CD1c-positive myeloid dendritic cell (primary cell): ENCODE results near the gene GCHFR.

Experiments
- DNase-seq: peaks from one replicate; pipeline ENCODE4 v3.0.0-alpha.2; 2016; ENCODE audit errors: extremely low spot score

The GCHFR gene

DNA sequence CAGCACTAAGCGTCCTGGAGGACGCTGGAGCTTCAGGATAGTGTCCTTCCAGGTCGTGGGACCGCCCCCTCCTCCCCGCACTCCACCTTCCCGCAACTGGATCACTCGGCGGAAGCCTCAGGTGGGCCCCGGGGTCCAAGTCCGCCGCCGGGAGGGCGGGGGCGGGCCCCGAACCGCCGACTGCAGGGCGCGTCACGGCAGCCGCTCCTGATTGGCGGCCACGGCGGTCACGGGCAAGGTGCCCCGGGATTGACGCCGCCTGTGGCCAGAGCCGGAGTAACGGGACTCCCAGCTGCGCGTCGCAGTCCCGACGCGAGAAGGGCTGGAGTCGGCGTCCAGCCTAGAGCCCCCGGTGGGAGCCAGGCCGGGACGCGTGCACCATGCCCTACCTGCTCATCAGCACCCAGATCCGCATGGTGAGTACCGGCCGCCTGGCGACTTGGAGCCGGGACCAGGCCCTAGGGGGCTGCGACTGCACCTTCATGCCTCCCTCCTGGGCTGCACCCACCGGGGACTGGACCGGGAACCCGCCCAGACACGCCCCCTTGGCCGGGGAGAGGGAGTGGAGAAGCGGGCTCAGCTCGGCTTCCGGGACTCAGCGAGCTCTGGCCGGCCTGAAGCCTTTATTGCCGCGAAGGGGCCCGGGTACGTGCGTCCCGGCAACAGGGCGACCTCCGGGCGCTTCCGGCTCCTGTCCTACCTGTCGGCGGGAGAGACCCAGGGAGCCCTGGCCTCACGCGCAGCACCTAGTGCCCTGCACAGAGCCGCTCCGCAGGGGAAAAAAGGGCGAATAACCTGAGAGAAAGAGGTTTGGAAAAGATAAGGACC lies at the start of gene GCHFR:
Gene GCHFR, plus strand, starts transcription at position 268 of the 828 bp plus-strand sequence. Its CDS starts 113 bp downstream, at position 381.
- peak; percentile 77 for DNase-seq

DNA sequence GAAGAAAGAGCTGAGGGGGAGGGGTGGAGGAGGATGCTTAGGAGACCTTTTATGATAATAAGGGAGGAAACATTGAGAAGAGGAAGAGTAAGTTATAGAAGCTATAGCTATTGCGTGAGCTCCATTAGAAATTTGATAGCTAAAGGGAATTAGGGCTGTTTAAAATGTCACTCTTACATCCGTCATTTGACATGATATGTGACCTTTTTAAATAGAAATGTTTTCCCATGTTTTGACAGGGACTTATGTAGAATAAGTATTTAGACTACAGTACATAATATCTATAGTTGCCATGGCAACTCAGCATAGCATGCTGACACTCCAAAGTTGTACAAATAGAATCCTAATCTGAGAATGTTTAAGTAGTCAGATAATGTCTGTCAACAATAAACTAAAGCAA lies 49.7 kb upstream of the GCHFR start:
- no peak for DNase-seq

DNA sequence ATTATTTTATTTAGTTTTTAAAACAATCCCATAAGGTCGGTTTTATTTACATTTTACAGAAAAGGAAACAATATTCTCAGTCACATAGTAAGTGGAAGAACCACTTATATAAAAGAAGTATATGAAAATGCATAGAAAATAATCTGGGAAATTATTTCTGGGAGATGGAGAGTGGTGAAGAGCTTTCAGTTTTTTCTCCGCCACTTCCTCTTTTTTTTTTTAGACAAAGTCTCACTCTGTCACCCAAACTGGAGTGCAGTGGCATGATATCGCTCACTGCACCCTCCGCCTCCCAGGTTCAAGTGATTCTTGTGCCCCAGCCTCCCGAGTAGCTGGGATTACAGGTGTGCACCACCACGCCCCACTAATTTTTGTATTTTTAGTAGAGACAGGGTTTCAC lies 47.7 kb upstream of the GCHFR start:
- DNase-seq = no peak

DNA sequence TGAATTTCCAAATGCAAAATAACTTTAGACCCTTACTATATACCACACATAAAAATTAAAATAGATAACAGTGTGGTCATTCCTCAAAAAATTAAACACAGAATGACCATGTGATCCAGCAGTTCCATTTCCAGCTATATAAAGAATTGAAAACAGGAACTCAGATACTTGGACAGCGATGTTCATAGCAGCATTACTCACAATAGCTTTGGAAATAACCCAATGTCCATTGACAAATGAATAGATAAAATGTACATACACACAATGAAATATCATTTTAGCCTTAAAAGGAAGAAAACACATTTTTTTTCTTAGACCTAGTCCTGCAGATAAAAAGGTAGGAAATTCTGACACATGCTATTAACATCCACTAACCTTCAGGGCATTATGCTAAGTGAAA lies 42.2 kb upstream of the GCHFR start:
- peak; percentile 3 for DNase-seq

DNA sequence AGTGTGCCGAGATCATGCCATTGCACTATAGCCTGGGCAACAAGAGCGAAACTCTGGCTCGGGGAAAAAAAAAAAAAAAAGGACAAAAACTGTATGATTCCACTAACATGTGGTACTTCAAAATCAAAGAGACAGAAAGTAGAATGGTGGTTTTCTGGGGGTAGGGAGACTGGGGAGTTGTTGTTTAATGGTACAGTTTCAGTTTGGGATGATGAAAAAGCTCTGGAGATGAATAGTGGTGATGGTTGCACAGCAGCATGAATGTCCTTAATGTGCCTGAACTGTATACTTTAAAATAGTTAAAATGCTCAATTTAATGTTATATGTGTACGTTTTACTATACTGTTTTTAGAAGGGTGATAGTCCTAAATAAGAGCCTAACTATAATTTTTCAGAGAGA lies 41.5 kb upstream of the GCHFR start:
- no peak for DNase-seq

DNA sequence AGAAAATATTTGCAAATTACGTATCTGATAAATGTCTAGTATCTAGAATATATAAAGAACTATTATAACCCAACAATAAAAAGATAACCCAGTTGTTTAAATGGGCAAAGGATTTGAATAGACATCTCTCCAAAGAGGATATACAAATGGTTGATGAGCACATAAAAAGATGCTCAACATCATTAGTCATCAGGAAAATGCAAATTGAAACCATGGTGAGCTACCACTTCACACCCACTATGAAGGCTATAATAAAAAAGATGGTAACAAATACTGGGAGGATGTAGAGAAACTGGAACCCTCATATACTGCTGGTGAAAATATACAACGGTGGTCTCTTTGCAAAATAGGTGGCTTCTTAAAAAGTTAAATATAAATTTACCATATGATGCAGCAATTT lies 40.9 kb upstream of the GCHFR start:
- no peak for DNase-seq

DNA sequence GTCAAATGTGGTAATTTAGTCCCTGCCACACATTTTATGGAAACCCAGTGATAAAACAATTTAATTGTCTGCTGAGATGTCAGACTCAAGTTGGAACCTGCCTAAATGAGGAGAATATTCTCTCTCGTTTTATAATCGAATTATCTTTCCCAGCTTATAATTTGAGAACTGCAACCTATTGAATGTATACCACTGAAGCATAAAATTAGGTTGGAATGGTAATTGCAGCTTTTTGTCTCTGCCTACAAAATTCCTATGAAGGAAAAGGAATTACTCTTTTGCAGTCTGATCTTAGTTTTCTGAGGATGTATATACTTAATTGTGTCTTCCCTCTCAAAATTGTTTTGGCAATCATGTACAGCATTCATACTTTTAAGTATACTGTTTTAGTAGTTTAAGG lies 39.9 kb upstream of the GCHFR start:
- DNase-seq = no peak

DNA sequence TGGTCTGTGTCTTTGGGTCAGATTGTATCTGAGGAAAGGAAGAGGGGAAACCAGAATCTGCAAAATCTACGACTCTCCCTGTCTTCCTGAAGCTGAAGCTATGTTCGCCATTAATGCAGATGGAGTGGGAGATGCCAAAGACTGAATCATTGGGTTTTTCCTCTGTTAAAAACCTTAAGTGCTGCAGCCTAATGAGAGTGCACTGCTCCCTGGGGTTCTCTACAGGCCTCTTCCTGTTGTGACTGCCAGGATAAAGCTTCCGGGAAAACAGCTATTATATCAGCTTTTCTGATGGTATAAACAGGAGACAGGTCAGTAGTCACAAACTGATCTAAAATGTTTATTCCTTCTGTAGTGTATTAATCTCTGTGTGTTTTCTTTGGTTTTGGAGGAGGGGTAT lies 32.8 kb upstream of the GCHFR start:
- DNase-seq = no peak

DNA sequence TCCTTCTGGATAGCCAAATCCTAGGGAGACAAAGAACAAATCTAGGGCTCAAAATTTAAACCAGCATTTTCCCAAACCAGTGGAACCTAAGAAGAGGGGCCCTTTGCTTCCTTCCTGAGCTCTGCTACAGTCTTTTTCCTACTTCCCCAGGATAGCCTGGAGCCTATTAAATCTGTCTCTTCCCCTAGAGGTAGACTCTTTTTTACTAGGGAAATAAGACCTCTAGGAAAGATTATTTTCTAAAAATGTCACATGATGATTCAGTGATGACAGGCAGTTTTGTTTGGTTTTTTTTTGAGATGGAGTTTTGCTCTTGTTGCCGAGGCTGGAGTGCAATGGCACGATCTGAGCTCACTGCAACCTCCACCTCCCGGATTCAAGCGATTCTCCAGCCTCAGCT lies 27.3 kb upstream of the GCHFR start:
- no peak for DNase-seq

DNA sequence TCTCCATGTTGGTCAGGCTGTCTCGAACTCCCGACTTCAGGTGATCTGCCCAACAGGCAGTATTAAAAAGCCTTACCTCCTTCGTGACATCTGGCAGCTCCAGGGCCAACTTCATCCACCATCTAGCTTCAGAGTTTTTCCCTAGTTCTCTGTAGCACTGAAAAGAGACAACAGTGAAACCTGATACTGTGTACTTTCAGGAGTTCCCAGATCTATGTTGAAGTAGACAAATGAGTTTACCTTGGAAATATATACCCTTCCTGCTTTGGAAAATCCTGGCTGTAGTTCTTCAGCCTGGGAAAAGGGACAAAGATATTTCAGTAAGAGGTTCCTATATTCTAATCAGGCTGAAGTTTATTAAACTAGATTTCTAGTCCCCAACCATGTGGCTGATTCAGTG lies 26.8 kb upstream of the GCHFR start:
- no peak for DNase-seq

DNA sequence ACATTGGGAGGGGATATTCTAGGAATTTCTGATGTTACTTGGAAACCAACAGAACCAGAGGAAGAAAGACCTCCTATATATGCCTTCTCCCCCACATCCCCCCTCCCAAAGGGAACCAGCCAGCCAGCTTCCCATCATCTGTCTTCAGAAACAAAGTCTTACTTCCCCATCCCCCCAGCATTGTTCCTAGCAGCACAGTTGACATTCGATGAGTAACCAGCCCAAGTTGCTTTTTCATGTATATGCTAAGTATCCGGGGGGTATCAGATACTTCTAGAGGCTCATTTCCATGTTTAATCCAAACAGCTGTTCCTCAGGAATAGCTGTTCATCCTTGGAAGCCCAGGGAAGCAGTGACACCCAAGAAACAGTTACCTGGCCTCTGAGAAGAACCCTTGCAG lies 24.8 kb upstream of the GCHFR start:
- DNase-seq = no peak

DNA sequence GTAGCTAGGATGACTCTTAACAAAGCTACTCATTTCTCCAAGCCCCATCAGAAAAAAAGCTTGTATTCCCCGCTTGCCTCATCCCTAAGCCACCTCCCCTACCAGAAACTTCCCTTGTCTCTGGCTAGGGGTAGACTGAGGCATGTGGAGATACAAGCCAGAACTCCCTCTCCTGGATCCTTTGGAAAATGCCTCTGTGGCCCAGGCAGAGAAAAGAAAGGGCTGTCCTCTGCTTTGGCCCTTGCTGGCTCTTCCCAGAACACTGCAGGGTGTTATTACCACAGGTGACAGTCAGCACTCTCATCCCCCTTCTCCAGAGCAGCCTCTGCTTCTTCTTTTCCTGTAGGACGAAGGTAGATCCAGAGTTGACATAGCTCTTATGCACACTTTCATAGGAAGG lies 24.0 kb upstream of the GCHFR start:
- DNase-seq = no peak

DNA sequence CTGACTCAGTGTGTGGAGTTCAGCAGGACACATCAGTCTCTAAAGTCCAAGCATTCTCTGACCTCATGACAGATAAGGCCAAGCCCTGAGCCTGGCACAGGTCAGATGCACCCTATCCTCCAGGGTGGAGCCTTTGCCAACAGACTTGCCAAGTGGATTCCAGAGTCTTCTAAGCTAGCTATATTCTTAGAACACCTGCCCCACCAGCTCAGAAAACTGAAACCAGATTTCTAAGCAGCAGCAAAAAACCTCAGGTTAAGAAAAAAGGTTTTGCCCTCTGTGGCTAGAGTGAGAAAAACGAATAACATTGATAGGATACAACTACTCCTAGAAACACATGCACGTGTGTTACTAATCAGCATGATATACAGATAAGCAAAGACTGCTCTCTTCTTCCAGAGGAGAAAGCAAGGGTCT lies 20.4 kb upstream of the GCHFR start:
- DNase-seq = no peak

DNA sequence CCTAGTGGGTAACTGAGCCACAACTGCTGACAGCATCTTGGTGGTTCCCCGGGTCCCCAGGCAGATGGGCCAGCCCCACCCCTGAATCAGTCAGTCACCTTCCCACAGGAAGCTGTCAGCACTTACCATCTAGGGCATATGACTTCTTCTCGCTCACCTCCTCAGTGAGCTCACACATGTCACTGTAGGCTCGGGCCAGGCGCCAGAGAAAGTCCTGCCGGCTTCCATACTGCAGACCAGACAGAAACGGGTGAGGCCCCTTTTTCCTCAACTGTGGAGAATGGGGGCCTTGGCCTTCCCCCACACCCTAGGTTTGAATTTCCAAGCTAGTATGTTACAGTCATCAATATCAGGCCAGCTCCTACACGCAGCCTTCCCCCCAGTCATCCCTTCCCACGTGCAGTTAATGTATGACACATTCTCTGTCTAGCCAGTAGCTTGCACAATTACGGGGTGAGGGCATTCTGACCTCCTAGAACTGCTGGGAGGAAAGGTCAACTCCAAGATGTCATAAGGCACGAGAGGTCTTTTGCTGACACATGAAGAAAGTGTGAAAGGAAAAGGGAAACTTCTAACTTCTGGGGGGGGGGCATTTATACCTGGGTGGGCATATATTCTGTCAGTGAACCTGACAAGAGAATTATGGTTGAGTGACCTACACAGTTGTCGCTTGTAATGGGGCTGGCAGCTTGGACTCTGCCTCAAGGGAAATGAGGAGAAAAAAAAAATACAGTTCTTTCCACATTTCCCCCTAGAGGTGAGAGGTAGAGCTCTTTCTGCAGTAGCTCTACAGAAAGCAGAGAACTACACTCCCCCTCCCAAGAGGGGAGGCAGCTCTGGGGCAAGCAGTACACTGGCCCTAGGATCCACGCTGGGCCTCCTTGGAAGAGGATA lies 19.7 kb upstream of the GCHFR start:
- peak; percentile 92 for DNase-seq

DNA sequence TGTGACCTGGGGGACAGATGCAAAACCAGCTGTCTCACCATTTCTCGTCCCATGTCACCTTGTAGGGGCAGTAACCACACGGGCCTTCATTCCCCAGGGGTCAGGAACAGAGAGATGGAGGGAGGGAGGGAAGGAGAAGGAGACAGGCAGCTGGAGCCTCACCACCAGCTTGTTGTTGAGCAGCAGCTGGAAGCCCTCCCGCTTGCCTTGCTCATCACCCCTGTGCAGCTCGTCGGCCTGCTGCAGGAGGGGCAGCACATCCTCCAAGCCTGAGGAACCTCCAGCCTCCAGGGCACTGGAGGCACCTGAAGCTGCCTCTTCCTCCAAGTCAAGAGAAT lies 19.1 kb upstream of the GCHFR start:
- no peak for DNase-seq

DNA sequence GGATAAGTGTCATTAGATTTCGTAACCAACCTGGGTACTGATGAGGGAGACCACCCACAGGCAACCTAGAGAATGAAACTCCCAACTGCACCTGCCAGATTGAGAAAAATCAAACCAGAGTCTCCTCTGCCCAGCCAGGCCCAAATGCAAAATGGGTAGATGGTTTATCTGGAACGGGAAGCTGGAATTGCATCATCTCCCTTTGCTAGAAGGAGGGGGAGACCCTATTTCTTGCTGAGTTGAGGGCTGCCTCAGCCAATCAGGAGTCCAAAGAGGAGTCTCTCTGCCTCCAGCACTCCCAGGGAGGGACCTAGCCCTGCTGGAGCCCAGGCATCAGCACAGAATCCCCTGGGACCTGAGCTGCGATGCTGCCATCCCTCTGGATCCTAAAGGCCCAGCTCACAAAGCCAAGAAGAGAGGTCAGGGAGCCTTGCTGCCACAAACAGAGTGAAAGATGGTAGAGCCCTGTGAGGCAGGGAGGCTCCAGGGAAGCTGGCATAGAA lies 16.9 kb upstream of the GCHFR start:
- peak; percentile 53 for DNase-seq

DNA sequence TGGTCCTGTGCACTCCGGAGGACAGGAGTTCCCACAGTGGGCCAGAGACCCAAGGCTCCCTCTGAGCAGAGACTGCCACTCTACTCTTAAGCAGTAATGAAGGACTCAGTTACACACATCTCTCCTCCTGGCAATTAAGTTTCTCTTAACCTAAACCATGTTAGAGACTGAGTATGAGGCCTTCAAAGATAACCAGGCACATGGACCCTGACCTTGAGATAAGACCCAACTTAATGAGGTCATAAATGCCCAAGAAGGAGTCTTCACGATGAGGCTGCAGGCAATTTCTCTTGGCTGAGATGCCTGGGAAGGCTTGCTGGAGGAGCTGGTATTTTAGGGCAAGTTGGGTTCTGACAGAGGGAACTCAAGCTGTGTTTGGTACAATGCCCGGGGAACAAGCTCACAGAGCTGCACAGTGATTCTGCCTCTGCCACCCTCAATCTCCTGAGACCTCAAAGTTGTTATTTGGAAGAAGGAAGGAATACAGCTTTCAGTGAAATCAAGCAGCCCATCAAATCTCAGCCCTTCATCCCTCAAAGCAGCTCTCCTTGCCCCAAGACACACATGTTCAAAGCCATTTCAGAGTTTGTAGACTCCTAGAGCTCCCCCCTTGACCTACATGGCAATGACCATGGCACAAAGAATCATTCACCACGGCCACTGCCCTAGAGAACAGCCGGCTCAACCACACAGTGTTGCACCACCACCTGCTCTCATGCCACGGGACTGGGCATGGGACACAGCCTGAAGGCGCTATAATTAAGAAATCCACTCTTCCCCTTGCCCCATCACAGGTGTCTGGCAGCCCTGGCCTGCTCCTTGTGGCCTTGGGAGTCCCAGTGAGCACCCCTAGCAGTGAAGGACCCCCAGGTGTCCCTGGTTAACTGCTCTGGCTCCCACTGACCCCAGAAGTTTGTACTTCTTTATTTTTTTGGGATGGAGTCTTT lies 15.9 kb upstream of the GCHFR start:
- peak; percentile 5 for DNase-seq

DNA sequence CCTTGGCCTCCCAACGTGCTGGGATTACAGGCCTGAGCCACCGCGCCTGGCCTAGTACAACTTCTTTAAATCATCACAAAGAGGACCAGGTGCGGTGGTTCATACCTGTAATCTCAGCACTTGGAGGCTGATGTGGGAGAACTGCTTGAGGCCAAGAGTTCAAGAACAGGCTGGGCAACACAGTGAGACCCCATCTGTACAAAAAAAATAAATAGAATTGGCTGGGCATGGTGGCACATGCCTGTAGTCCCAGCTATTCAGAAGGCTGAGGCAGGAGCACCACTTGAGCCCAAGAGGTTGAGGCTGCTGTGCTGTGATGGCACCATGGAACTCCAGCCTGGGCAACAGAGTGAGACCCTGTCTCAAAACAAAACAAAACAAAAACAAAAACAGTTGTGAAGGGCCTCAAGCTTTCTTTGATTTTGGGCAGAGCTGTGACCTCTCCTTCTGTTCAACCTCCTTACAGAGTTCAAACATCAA lies 14.7 kb upstream of the GCHFR start:
- no peak for DNase-seq

DNA sequence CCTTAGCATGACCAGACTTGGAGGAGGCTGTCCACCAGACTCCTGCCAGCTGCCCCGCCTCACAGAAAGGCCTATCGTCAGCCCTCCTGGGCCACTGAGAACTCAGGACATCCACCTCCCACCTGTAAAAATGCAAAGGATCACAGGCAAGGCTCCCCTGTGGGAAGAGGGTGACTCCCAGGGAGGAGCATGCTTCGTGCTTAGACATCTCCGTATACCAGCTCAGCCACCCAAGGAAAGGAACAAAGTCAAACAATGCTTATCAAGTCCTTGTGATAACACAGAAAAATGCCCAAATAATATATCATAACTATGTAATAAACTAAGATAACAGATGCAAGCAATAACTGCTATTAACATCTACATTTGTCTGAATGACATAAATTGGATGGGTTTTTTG lies 13.0 kb upstream of the GCHFR start:
- no peak for DNase-seq

DNA sequence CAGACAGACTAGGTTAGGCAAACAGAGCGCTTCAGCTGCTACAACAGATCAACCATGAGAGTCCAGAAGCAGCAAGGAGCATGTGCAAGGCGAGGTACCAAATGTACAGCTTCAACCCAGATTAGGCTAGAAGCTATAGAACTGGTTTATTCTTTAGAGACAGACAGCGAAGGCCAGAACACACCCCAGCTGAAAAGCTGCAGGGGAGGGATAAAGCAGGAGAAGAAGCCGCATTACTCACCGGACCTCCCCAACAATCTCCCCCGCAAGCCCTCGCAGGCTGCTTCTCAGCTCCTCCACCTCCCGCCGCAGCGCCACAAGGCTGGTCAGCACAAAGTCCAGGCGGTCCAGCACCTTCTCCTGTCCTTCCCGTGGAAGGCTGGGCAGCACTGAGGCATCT lies 12.1 kb upstream of the GCHFR start:
- no peak for DNase-seq

DNA sequence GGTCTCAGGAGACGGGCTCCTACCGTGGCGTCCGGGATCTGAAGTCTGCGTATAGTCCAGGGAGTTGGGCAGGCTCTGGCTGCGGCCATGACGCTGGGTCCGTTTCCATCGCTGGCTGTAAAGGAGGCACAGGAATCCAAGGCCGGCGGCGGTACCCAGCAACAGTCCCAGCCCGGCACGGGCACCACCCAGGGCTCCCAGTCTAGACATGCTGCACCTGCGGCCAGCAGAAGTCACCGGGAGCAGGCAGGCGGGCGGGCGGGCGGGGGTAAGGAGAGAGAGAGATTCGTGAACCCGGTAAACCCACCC lies 9.3 kb upstream of the GCHFR start:
- no peak for DNase-seq
